ENCODE measurements around the gene BNIP2.

BNIP2 gene, protein sequence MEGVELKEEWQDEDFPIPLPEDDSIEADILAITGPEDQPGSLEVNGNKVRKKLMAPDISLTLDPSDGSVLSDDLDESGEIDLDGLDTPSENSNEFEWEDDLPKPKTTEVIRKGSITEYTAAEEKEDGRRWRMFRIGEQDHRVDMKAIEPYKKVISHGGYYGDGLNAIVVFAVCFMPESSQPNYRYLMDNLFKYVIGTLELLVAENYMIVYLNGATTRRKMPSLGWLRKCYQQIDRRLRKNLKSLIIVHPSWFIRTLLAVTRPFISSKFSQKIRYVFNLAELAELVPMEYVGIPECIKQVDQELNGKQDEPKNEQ

DNA sequence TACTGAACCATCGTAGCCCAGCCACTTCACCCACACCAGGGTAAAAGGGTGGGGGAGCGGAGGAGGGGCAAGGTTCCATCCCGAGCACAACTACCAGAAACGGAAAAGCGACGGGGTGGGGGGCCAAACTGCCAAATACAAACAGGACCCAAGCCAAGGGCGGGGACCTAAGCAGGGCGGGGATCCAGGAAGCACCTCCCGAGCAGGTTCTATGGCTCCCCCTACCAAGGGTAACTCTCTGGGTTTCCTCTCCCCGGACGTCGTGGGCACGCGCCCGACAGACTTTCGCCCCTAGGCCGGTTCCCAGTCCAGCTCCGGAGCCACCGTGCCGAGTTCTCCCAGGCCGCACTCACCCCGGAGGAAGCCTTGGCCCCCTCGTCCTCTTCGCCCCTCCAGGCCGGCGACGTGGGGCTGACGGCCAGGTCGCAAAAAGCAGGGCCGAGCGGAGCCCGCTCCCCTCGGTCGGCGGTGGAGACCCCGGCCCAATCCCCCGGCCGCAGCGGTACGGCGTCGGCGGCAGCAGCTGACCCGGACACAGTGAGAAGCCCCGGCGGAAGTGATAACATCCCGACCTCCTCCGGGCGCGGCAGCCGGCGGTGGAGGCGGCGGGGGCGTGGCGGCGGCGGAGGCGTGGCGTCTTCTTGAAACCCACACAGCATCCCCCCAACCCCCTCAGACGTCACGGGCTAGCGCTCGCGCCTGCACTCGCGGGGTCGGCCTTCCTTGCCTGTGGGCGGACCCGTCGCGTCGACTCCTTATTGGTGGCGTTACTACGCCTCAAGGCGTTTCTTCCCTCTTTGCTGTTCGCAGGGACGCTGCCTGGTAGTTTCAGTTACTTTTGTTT lies at the start of gene BNIP2:
Gene BNIP2, minus strand, starts transcription at position 539 of the 844 bp plus-strand sequence. CDS start 6,863 bp downstream, outside the sequence.
- H3K4me2 ChIP-seq (ENCODE audit: low read depth, low read length), result peak within 1 kb of the TSS; percentile 81
- H3K9me3 ChIP-seq (replicated peaks; ENCODE audit: insufficient read depth, low read length), result no peaks in the 10 kb centered on the region
- no peaks in the 10 kb centered on the region for H3K36me3 ChIP-seq (replicated peaks; ENCODE audit: insufficient read depth, low read length)
- no peaks in the 10 kb centered on the region for H3K27me3 ChIP-seq (replicated peaks; ENCODE audit: insufficient read depth, low read length)
- H3K27ac ChIP-seq (ENCODE audit: low read length), result peak within 1 kb of the TSS; percentile 98
- peak within 1 kb of the TSS; percentile 99 for H3K4me3 ChIP-seq (ENCODE audit: low read length)
- H3F3A ChIP-seq (ENCODE audit: insufficient read depth, low read length), result peaks cover 27% of the 10 kb centered on the region
- H2AFZ ChIP-seq (ENCODE audit: low read length), result peak within 1 kb of the TSS; percentile 92
- TF ChIP-seq EZH2phosphoT487 (IDR thresholded peaks at IDR 0.05; ENCODE audit: low read length), result no peak
- TF ChIP-seq CTCF (IDR thresholded peaks at IDR 0.05; ENCODE audit: low read length), result no peak
- no peak for TF ChIP-seq EZH2 (optimal IDR thresholded peaks at IDR 0.05; ENCODE audit: low read depth, low read length)
- peaks cover 51% of the 10 kb centered on the region for H3K79me2 ChIP-seq (ENCODE audit: low read length)
- H3K9ac ChIP-seq (ENCODE audit: low read length), result peak within 1 kb of the TSS; percentile 98
- DNase-seq, result peak; percentile 99
- peaks cover 6% of the 10 kb centered on the region; the same call in 1 of the 2 replicates for H4K20me1 ChIP-seq (ENCODE audit: insufficient read depth, low read length)
- H3K4me1 ChIP-seq (ENCODE audit: low read length), result peaks cover 27% of the 10 kb centered on the region
- no peaks in the 10 kb centered on the region for H3K9me2 ChIP-seq (replicated peaks; ENCODE audit: insufficient read depth, low read length)

DNA sequence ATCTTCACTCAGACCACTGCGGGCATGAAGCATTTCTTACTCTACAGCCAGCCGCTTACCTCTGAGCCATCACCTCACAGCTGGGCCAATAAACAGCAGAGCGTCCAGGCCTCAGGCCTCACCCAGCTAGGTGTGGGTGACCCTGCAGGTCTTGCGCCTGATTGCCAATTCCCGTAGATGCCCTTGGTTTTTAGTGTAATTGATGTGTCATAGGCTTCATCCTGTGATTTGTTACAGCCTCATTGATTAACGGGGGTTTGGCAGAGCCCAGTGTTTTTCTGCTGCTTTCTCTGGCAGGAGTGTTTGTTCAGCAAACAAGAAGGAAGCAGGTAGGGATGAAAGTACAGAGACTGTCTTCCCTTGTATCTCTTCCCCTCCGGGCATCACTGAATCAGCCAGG lies 49.6 kb upstream of the BNIP2 start:
- Histone ChIP-seq H3K9ac (ENCODE audit: low read length) (no peak overlapping the region), H3F3A (ENCODE audit: insufficient read depth, low read length) (no peaks in the 10 kb centered on the region), H3K36me3 (replicated peaks; ENCODE audit: insufficient read depth, low read length) (no peaks in the 10 kb centered on the region), H4K20me1 (ENCODE audit: insufficient read depth, low read length) (no peaks in the 10 kb centered on the region), H3K27ac (ENCODE audit: low read length) (no peak overlapping the region), H3K9me3 (replicated peaks; ENCODE audit: insufficient read depth, low read length) (no peaks in the 10 kb centered on the region), H3K9me2 (replicated peaks; ENCODE audit: insufficient read depth, low read length) (no peaks in the 10 kb centered on the region), H3K79me2 (ENCODE audit: low read length) (no peaks in the 10 kb centered on the region), H3K4me3 (ENCODE audit: low read length) (no peak overlapping the region), H2AFZ (ENCODE audit: low read length) (no peak overlapping the region), H3K27me3 (replicated peaks; ENCODE audit: insufficient read depth, low read length) (no peaks in the 10 kb centered on the region), H3K4me2 (ENCODE audit: low read depth, low read length) (no peak overlapping the region), H3K4me1 (ENCODE audit: low read length) (no peaks in the 10 kb centered on the region)
- DNase-seq, result no peak
- TF ChIP-seq CTCF (IDR thresholded peaks at IDR 0.05; ENCODE audit: low read length), result no peak
- TF ChIP-seq EZH2phosphoT487 (IDR thresholded peaks at IDR 0.05; ENCODE audit: low read length), result no peak
- TF ChIP-seq EZH2 (optimal IDR thresholded peaks at IDR 0.05; ENCODE audit: low read depth, low read length), result no peak

DNA sequence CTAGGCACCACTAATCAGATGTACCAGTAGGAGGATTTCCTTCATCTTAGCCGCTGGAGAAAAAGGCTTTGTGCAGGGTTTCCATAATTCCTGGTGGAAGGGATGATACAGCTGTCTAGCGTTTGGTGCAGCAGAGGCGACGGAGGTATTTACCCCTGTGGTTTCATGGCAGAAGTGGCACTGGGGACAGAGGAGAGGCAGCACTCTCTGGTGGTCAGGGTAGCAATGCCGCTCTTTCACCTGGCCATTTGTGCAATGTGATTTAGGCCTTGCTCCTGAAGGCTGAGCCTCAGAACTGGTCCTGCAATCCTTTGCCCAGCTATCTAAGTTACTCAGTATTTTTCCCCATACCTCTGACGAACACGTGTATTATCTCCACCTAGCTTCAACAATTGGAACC lies 47.1 kb upstream of the BNIP2 start:
- no peak overlapping the region for H3K9ac ChIP-seq (ENCODE audit: low read length)
- H3K4me3 ChIP-seq (ENCODE audit: low read length), result no peak overlapping the region
- H3K36me3 ChIP-seq (replicated peaks; ENCODE audit: insufficient read depth, low read length), result no peaks in the 10 kb centered on the region
- no peak overlapping the region for H2AFZ ChIP-seq (ENCODE audit: low read length)
- H3K9me3 ChIP-seq (replicated peaks; ENCODE audit: insufficient read depth, low read length), result no peaks in the 10 kb centered on the region
- no peaks in the 10 kb centered on the region for H3K4me1 ChIP-seq (ENCODE audit: low read length)
- no peak for DNase-seq
- H3F3A ChIP-seq (ENCODE audit: insufficient read depth, low read length), result no peaks in the 10 kb centered on the region
- TF ChIP-seq EZH2phosphoT487 (IDR thresholded peaks at IDR 0.05; ENCODE audit: low read length), result no peak
- no peak for TF ChIP-seq EZH2 (optimal IDR thresholded peaks at IDR 0.05; ENCODE audit: low read depth, low read length)
- no peak for TF ChIP-seq CTCF (IDR thresholded peaks at IDR 0.05; ENCODE audit: low read length)
- no peak overlapping the region for H3K27ac ChIP-seq (ENCODE audit: low read length)
- no peaks in the 10 kb centered on the region for H3K9me2 ChIP-seq (replicated peaks; ENCODE audit: insufficient read depth, low read length)
- no peak overlapping the region for H3K4me2 ChIP-seq (ENCODE audit: low read depth, low read length)
- no peaks in the 10 kb centered on the region for H3K79me2 ChIP-seq (ENCODE audit: low read length)
- H3K27me3 ChIP-seq (replicated peaks; ENCODE audit: insufficient read depth, low read length), result no peaks in the 10 kb centered on the region
- no peaks in the 10 kb centered on the region for H4K20me1 ChIP-seq (ENCODE audit: insufficient read depth, low read length)
